Neutrophil (primary cell): Measurements from ENCODE around the gene MCTP1.

Source experiments
- H3K27ac ChIP-seq: fragments of 200-600 bp; sonication (generic); 2 replicates; pipeline ENCODE4 v1.5.1; 2016; ENCODE audit warnings: mild to moderate bottlenecking, moderate library complexity
- H3K27me3 ChIP-seq: fragments of 200-600 bp; sonication (generic); 2 replicates; pipeline ENCODE4 v1.6.0; 2016; ENCODE audit warnings: mild to moderate bottlenecking
- H3K36me3 ChIP-seq: fragments of 200-600 bp; sonication (generic); 2 replicates; pipeline ENCODE4 v1.5.1; 2017
- H3K4me1 ChIP-seq, 2 experiments: fragments of 200-600 bp in 1 of 2; sonication (generic) in 1 of 2; 1 replicate in 1 of 2; 2 replicates in 1 of 2; pipeline versions ENCODE4 v1.5.1 to v1.6.1; 2013 to 2016; ENCODE audit warnings: low read depth in 1 of 2, low read length in 1 of 2, mild to moderate bottlenecking in 1 of 2, moderate library complexity in 1 of 2; ENCODE audit not compliant: control insufficient read depth in 1 of 2, insufficient read depth in 1 of 2
- H3K4me3 ChIP-seq, 2 experiments: fragments of 200-600 bp in 1 of 2; sonication (generic) in 1 of 2; 1 replicate in 1 of 2; 2 replicates in 1 of 2; pipeline ENCODE4 v1.5.1; 2013 to 2016; ENCODE audit warnings: low read depth in 1 of 2, low read length in 1 of 2, mild to moderate bottlenecking in 1 of 2, moderate library complexity in 1 of 2
- H3K9me3 ChIP-seq: fragments of 200-600 bp; sonication (generic); 2 replicates; pipeline ENCODE4 v1.5.1; 2016
- CTCF ChIP-seq: fragments of 200-600 bp; sonication (generic); IDR thresholded peaks from 2 replicates; pipeline ENCODE4 v1.5.1; 2016; ENCODE audit warnings: antibody characterized with exemption

Gene MCTP1

GRCh38 chr5:94691949-94692348, 592.9 kb downstream of the MCTP1 start:
- Histone ChIP-seq H3K36me3 (peaks cover 33% of the 10 kb centered on the region), H3K27me3 (no peaks in the 10 kb centered on the region), H3K9me3 (no peaks in the 10 kb centered on the region), H3K4me1 (peaks cover 5 to 6% of the 10 kb centered on the region in 2 experiments), H3K27ac (no peak overlapping the region), H3K4me3 (no peak overlapping the region)
- no peak for TF ChIP-seq CTCF

GRCh38 chr5:94691291-94691690, 593.6 kb downstream of the MCTP1 start:
- Histone ChIP-seq H3K27ac (no peak overlapping the region), H3K36me3 (peaks cover 39% of the 10 kb centered on the region), H3K4me1 (peaks cover 5 to 6% of the 10 kb centered on the region in 2 experiments), H3K4me3 (no peak overlapping the region), H3K9me3 (no peaks in the 10 kb centered on the region), H3K27me3 (no peaks in the 10 kb centered on the region)
- no peak for TF ChIP-seq CTCF

- H3K9me3 ChIP-seq, result no peaks in the 10 kb centered on the region
- no peak for TF ChIP-seq CTCF
- H3K27ac ChIP-seq, result no peak overlapping the region
- peaks cover 39% of the 10 kb centered on the region for H3K36me3 ChIP-seq
- no peak overlapping the region for H3K4me3 ChIP-seq
- H3K27me3 ChIP-seq, result no peaks in the 10 kb centered on the region
- peaks cover 5 to 6% of the 10 kb centered on the region in 2 experiments for H3K4me1 ChIP-seq
Measured at GRCh38 chr5:94690778-94691177, 594.1 kb downstream of the MCTP1 start.

GRCh38 chr5:94689908-94690307, 595.0 kb downstream of the MCTP1 start:
- Histone ChIP-seq H3K9me3 (no peaks in the 10 kb centered on the region), H3K36me3 (peaks cover 36% of the 10 kb centered on the region), H3K27me3 (no peaks in the 10 kb centered on the region), H3K4me3 (no peak overlapping the region), H3K4me1 (peaks cover 5 to 6% of the 10 kb centered on the region in 2 experiments), H3K27ac (no peak overlapping the region)
- no peak for TF ChIP-seq CTCF

GRCh38 chr5:94682814-94683520, 601.9 kb downstream of the MCTP1 start:
- Histone ChIP-seq H3K27me3 (no peaks in the 10 kb centered on the region), H3K36me3 (peaks cover 17% of the 10 kb centered on the region), H3K27ac (no peak overlapping the region), H3K4me1 (no peaks in the 10 kb centered on the region), H3K9me3 (no peaks in the 10 kb centered on the region), H3K4me3 (no peak overlapping the region)
- no peak for TF ChIP-seq CTCF
